Stimulated activated CD8-positive, alpha-beta memory T cell treated with anti-CD3 and anti-CD28 coated beads, Interleukin-12 subunit alpha, Interleukin-12 subunit beta, amount 100 ng/mL, for 4 hours (primary cell): Measurements from ENCODE around the gene PTPRA.

Source experiments
- DNase-seq: peaks from one replicate; pipeline ENCODE4 v3.0.0-alpha.2; 2020; ENCODE audit warnings: low read depth

The PTPRA gene

DNA sequence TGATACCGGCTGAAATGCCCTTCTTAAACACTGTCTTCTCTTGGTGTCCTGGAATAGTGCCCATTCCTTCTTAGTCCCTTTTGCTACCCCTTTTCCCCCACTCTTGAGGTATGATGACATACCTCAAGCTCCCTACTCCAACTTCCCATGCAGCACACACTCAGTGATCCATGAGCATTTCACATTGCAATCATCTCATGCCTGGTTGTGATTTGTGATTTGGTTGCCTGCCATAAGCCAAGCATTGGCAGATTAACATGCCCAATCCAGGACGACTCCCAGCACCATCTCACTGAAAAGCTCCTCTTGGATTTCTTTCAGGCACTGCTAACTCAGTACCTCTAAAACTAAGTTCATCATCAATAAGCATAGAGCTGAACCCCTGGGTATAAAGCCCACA, 14.7 kb upstream of the PTPRA start:
- no peak for DNase-seq

DNA sequence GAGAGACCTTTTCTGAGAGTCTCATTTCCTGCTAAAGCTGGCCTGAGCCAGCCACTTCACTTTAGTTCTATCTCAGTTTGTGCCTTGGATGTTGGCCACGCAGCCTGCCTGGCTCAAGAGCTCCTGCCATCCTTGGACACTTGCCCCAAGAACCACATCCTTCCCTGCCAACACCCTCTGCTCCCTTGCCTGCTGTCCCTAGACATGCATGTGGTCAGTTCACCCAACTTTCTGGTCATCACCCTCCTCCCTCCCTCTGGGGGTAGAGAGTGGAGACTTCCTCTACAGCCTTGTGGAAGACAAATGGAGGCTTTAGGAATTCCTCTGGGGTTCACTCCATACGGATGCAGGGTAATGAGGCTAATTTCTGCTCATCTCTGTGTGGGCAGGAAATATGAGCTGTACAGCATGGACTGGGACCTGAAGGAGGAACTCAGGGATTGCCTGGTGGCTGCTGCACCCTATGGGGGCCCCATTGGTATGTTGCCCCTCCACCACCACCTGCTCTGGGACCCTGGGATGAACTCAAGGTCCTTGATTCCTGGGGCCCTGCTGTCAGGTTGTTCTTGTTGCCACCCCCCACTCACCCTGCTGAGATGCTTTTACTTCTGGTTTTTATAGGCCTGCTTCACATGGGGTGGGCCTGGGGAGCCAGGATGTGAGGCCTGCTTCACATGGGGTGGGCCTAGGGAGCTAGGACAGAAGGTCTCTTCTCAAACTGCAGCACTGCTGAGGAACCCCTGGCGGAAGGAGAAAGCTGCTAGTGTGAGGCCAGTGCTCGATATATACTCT, 13.8 kb upstream of the PTPRA start:
- no peak for DNase-seq

DNA sequence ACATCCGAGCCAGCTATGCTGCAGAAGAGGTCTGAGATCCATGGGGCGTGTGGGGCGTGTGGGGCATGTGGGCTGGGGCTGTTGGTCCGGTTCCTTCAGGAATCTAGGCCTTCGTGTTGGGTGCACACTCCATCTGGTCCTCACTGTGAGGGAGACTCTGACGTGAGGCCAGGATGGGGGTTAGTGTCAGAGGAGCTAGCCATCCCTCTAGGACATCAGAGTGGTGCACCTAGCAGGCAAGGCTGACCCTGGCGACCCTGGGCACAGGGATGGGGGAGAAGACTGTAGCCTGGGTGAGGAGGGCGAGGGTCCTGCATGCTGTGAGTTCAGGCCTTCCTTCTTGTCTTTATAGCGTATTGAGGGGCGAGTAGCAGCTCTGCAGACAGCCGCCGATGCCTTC, 8.7 kb upstream of the PTPRA start:
- no peak for DNase-seq

- DNase-seq: no peak
These were observed 8.2 kb upstream of the PTPRA start for GRCh38 chr20:2865101-2865500.

DNA sequence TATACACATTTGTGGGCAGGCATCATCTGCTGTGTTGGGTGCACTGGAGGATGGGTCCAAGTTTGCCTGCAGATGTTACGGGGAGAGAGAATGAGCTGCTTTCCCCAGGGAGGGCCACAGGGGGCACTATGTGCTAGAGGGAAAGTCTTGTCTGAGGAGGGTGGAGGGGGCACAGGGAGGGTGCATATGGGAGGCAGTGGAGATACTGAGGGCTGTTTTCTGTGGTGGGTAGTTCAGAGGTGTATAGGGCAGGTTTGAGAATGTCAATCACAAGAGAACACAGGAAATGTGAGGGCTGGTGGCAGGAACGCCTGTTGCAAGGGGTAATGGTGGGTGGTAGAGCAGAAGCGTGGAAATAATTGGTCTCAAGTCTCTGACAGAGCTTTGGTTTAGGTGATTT, 7.7 kb upstream of the PTPRA start:
- no peak for DNase-seq

DNA sequence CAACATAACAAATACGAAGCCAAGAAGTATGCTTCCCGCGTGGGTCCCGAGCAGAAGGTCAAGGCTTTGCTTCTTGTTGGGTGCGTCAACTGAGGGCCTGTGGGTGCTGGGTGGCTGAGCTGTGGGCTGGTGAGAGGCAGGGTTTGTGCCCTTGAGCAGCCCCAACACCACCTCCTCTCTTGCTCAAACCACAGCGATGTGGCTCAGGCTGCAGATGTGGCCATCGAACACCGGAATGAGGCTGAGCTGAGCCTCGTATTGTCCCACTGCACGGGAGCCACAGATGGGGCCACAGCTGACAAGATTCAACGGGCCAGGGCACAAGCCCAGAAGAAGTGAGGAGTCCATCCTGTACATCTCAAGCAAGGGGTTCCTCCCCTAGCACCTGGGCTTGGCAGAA, 7.0 kb upstream of the PTPRA start:
- no peak for DNase-seq

DNA sequence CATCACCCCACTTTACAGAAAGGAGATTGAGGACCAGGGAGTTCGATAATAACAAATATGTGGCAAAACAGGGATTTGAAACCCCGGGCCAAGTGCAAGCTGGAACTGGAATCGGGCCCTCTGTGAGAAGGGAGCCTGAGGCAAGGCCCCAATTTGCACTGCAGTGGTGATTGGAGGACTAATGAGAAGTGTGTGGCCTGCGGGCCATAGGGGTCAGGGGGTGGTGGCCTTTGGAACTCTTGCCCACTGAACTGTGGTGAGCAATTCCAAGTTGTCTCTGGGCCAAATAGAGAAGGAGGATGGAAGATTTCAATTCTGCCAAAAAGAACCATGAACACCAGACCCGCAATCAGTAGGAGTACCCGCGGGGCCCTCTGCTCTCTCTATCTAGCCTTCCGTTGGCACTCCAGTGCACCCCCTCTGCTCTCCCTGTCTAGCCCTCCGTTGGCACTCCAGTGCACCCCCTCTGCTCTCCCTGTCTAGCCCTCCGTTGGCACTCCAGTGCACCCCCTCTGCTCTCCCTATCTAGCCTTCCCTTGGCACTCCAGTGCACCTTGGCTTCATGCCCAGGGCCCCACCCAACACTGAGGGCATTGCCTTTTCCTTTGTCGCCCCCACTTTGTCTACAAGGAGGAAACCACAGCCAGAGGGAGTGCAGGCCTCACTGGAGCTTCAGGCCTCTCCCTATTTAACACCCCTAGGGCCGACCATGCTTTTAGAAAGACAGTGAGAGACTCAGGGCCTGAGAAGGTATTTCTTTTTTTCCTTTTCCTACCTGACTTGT, 6.0 kb upstream of the PTPRA start:
- DNase-seq: no peak

GRCh38 chr20:2869381-2869780, 3.9 kb upstream of the PTPRA start:
- DNase-seq: no peak

DNA sequence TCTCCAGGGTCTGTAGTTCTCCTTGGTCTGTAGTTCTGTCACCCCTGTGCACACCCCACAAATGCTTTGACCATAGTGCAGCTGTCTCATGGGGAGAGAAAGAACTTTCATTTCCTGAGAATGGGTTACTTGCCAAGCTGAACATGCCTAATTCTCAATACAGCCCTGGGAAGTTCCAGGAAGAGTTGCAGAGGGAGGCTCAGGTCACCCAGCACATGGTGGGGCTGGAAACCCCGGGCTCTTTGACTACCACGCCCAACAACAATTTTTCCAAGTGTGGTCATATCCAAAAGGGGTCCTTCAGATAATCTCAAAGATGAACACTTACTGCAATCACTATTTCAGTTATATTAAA, 2.2 kb upstream of the PTPRA start:
- DNase-seq: no peak

GRCh38 chr20:2871661-2872458, 1.4 kb upstream of the PTPRA start:
- peak; percentile 15 for DNase-seq

DNA sequence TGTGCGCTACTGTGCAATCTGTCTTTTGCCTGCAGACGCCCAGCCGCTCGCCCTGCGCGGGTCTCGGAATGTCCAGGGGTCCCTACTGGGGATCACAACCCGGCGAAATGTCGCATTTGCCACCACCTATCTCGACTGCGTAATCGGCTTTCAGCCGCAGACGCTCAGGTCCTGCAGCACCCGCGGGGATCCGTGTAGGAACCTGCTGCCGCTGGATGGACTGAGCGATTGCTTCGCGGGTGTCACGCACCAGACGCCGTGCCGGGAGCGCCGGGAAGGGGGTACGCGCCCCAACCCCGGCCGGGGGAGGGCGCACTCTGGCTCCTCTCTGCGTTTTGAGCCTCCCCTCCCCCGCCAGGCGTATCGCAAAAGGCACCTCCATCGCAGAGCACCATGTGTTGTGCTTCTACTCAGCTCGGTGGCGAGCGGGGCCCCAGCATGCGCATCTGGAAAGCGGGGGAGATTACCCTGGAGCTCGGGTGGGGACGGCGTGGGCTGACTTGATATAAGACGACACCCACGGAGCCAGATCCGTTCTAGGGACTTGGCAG, 747 bp upstream of the PTPRA start:
- peak; percentile 55 for DNase-seq

DNA sequence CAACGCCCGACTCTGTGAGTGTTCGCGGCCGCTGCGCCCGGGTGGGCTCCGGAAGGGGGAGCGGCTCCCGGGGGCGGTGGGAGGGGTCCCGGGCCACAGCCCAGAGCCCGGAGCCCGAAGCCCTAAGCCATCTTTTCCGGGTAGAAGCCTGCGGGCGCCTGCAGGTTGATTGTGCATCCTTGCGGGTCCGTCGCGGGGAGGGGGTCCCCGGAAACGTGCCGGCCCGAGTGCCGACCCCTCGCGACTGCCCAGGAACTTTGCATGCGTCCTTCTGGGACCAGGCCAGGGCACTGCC, 413 bp downstream of the PTPRA start:
- peak; percentile 63 for DNase-seq

GRCh38 chr20:2874456-2874855, 1.2 kb downstream of the PTPRA start:
- no peak for DNase-seq

DNA sequence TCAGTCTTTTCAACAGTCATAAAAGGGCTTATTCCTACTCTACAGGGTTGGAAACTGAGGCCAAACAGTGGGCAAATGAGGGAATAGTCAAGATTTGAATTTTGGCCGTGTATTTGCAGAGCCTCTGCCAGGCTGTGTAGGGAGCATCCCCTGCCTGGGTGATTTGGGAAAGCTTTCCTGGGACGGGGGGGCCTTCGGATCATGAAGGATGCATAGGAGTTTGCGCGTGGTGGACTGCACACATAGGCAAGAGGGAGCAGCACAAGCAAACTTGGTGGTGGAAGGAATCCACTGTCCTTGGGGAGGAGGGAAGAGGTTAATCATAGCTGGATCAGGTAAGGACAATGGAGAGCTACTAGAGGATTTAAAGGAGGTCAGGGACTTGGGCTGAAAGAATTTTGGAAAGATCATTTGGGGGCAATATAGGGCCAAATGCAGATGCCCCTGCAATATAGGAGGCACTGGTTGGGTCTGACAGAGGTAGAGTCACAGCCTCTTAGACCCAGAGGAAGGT, 2.5 kb downstream of the PTPRA start:
- DNase-seq: no peak

GRCh38 chr20:2878515-2878914, 5.2 kb downstream of the PTPRA start:
- DNase-seq: no peak

DNA sequence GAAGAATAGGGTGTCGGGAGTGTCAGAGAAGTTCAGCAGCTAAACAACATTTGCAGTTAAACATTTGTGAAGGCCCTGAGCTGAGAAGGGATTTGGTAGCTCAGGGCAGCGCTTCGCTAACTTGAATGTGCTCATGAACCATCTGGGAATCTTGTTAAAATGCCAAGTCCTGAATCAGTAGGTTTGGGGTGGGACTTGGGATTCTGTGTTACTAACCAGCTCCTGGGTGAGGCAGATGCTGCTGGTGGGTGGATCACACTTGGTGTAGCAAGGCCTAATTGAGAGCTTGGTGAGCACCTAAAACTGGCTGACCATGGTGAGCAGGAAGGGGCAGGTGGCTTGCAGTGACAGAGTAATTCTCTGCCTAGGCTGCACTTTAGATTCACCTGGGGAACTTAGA, 5.9 kb downstream of the PTPRA start:
- no peak for DNase-seq

GRCh38 chr20:2880650-2881049, 7.4 kb downstream of the PTPRA start:
- no peak for DNase-seq

DNA sequence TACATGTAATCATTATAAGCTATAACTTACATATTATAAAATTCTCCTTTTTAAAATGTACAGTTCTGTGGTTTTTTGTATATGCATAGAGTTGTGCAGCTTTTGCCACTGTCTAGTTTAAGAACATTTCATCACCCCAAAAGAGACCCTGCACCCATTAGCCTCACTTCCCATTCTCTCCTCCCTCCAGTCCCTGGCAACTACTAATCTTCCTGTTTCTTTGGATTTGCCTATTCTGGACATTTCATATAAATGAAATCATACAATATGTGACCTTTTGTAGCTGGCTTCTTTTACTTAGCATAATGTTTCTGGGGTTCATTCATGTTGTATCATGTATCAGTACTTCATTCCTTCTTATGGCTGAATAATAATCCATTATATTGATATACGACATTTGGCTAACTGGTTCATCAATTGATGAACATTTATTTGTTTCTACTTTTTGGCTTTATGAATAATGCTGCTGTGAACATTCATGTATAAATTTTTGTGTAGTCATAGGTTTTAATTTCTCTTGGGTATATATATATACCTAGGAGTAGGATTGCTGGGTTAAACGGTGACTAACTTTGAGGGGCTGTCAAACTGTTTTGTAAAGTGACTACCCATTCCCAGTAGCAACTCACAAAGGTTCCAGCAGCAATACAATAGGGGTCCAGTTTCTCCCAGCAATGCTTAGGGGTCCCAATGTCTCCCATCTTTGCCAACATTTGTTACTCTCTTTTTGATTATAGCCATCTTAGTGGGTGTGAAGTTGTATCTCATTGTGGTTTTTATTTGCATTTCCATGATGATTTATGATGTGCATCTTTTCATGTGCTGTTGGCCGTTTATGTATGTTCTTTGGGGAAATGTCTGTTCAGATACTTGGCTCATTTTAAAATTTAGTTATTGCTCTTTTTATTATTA, 10.7 kb downstream of the PTPRA start:
- DNase-seq: no peak

DNA sequence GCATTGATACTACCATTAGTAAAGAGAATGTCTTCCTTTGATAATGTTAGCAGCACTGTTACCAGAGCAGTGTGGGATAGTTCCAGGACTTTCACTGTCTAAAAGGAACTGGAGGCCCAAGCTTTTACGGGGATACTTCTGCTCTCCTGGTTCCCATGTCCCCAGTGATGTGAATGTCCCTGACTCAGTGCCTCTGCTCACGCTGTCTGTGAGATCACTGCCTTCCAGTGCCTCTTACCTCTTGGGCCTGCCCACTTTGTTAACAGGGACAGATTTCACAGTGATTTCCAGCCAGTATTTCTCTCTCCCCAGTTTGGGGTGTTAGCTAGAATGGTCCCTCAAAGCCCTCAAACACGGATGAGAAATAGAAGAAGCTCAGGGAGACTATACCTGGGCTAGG, 14.4 kb downstream of the PTPRA start:
- DNase-seq: no peak

- no peak for DNase-seq
These were observed 15.1 kb downstream of the PTPRA start for GRCh38 chr20:2888224-2888955.

- DNase-seq: no peak
These were observed 15.9 kb downstream of the PTPRA start for GRCh38 chr20:2889209-2889608.
